Stimulated activated CD8-positive, alpha-beta memory T cell treated with anti-CD3 and anti-CD28 coated beads, Interleukin-12 subunit alpha, Interleukin-12 subunit beta, amount 100 ng/mL, for 1 hour (primary cell): ENCODE results near the gene KIF25.
"Not testable (repeated sequence)": the region's sequence is repeated elsewhere in the genome, so short reads cannot be mapped to it uniquely, and the experiment has no call there.

Experiments used
- DNase-seq: peaks from one replicate; pipeline ENCODE4 v3.0.0-alpha.2; 2020; ENCODE audit warnings: low read depth

Gene KIF25

GRCh38 chr6:168070804-168071203 lies 73.3 kb downstream of the KIF25 start:
- no peak for DNase-seq

GRCh38 chr6:168071620-168072019 lies 74.1 kb downstream of the KIF25 start:
- no peak for DNase-seq

GRCh38 chr6:168072261-168072660 lies 74.8 kb downstream of the KIF25 start:
- DNase-seq = no peak

GRCh38 chr6:168072730-168073129 lies 75.3 kb downstream of the KIF25 start:
- no peak for DNase-seq

GRCh38 chr6:168073937-168074730 lies 76.7 kb downstream of the KIF25 start:
- DNase-seq = no peak

- DNase-seq = no peak
These were observed 77.7 kb downstream of the KIF25 start for GRCh38 chr6:168075216-168075615.

GRCh38 chr6:168075787-168076202 lies 78.3 kb downstream of the KIF25 start:
- no peak for DNase-seq

GRCh38 chr6:168077401-168077800 lies 79.9 kb downstream of the KIF25 start:
- not testable (repeated sequence) for DNase-seq

GRCh38 chr6:168078175-168078942 lies 80.9 kb downstream of the KIF25 start:
- DNase-seq = no peak

- DNase-seq = no peak
These were observed 81.5 kb downstream of the KIF25 start, which contains the start of gene FRMD1 for GRCh38 chr6:168078943-168079405. Gene FRMD1, minus strand, starts transcription at chr6:168079212. Its CDS starts 118 bp downstream, at chr6:168079094.

GRCh38 chr6:168080393-168081077 lies 83.1 kb downstream of the KIF25 start:
- DNase-seq = no peak

- no peak for DNase-seq
These were observed 84.5 kb downstream of the KIF25 start for GRCh38 chr6:168081858-168082546.

GRCh38 chr6:168082860-168083513 lies 85.5 kb downstream of the KIF25 start:
- no peak for DNase-seq

- no peak for DNase-seq
These were observed 86.0 kb downstream of the KIF25 start for GRCh38 chr6:168083514-168083885.

GRCh38 chr6:168084465-168085160 lies 87.1 kb downstream of the KIF25 start:
- no peak for DNase-seq

GRCh38 chr6:168086066-168086465 lies 88.6 kb downstream of the KIF25 start:
- no peak for DNase-seq

- no peak for DNase-seq
These were observed 89.1 kb downstream of the KIF25 start for GRCh38 chr6:168086616-168087015.

- DNase-seq = no peak
These were observed 90.1 kb downstream of the KIF25 start for GRCh38 chr6:168087436-168088160.

- DNase-seq = no peak
These were observed 90.9 kb downstream of the KIF25 start for GRCh38 chr6:168088161-168089053.
